Erythroblast (primary cell): ENCODE results near the gene GNAQ.

Source experiments
- GATA1 ChIP-seq: IDR thresholded peaks from 2 replicates; pipeline ENCODE4 v1.6.1; 2011; ENCODE audit warnings: low read depth, mild to moderate bottlenecking, control low read depth, low read length, moderate library complexity
- POLR2A ChIP-seq: IDR thresholded peaks from 2 replicates; pipeline ENCODE4 v1.6.1; 2011; ENCODE audit warnings: mild to moderate bottlenecking, low read length

GRCh38 chr9:77839459-77840140 is 192.0 kb downstream of the GNAQ start:
- TF ChIP-seq POLR2A (no peak), GATA1 (no peak)
